CD14-positive monocyte (primary cell): ENCODE measurements around the gene PCA3. TPM values are rescaled to one million over a fixed set of nuclear protein-coding genes. Genes with fewer than 3 reads are reported as not detected.

Experiments
- DNase-seq, 3 donors: peaks; one replicate each; pipeline ENCODE4 v3.0.0-alpha.2; 2011 to 2022
- H2AFZ ChIP-seq: 2 replicates; pipeline ENCODE4 v1.6.0; 2012; ENCODE audit warnings: mild to moderate bottlenecking, low read depth, low read length, inconsistent platforms; ENCODE audit not compliant: insufficient read depth, poor library complexity, severe bottlenecking
- H3K27ac ChIP-seq, 2 donors: 1 replicate in 1 of 2; 2 replicates in 1 of 2; pipeline ENCODE4 v1.5.1; 2012 to 2013; ENCODE audit warnings: low read length in 2 of 2, control low read depth in 1 of 2, inconsistent platforms in 1 of 2, low read depth in 1 of 2, mild to moderate bottlenecking in 1 of 2
- H3K27me3 ChIP-seq, 2 donors: one replicate each; pipeline versions ENCODE4 v1.6.0 to v1.6.1; 2011 to 2013; ENCODE audit warnings: low read length in 2 of 2; ENCODE audit not compliant: control insufficient read depth in 2 of 2, insufficient read depth in 2 of 2
- H3K36me3 ChIP-seq, 2 donors: replicated peaks in 1 of 2; 1 replicate in 1 of 2; 2 replicates in 1 of 2; pipeline versions ENCODE4 v1.5.1 to v1.6.1; 2012 to 2013; ENCODE audit warnings: low read length in 2 of 2, control low read depth in 1 of 2, inconsistent platforms in 1 of 2, mild to moderate bottlenecking in 1 of 2; ENCODE audit not compliant: insufficient read depth in 2 of 2, control insufficient read depth in 1 of 2
- H3K4me1 ChIP-seq, 2 donors: 1 replicate in 1 of 2; 2 replicates in 1 of 2; pipeline versions ENCODE4 v1.5.1 to v1.6.1; 2012 to 2013; ENCODE audit warnings: low read length in 2 of 2, control low read depth in 1 of 2, inconsistent platforms in 1 of 2, mild to moderate bottlenecking in 1 of 2, moderate library complexity in 1 of 2; ENCODE audit not compliant: insufficient read depth in 2 of 2, control insufficient read depth in 1 of 2
- H3K4me2 ChIP-seq: replicated peaks from 2 replicates; pipeline ENCODE3; 2012; ENCODE audit warnings: low read length, moderate library complexity, mild to moderate bottlenecking; ENCODE audit not compliant: poor library complexity, severe bottlenecking; ENCODE audit errors: extremely low read depth
- H3K4me3 ChIP-seq, 3 experiments: fragments of 200-600 bp in 1 of 3; sonication (generic) in 1 of 3; replicated peaks in 1 of 3; 1 replicate in 2 of 3; 2 replicates in 1 of 3; pipeline ENCODE4 v1.5.1; 2011 to 2013; ENCODE audit warnings: low read length in 3 of 3, mild to moderate bottlenecking in 3 of 3, control low read depth in 2 of 3, low read depth in 2 of 3, inconsistent platforms in 1 of 3, moderate library complexity in 1 of 3
- H3K79me2 ChIP-seq: 2 replicates; pipeline ENCODE4 v1.6.0; 2012; ENCODE audit warnings: mild to moderate bottlenecking, control low read depth, inconsistent platforms, low read length, moderate library complexity; ENCODE audit not compliant: insufficient read depth
- H3K9ac ChIP-seq: 2 replicates; pipeline ENCODE4 v1.6.0; 2017; ENCODE audit warnings: low read length, mild to moderate bottlenecking; ENCODE audit not compliant: insufficient read depth, poor library complexity, severe bottlenecking
- H3K9me3 ChIP-seq, 2 donors: replicated peaks in 1 of 2; 1 replicate in 1 of 2; 2 replicates in 1 of 2; pipeline versions ENCODE4 v1.5.1 to v1.6.1; 2012 to 2013; ENCODE audit warnings: low read length in 2 of 2, control low read depth in 1 of 2; ENCODE audit not compliant: control insufficient read depth in 1 of 2, insufficient read depth in 1 of 2
- H4K20me1 ChIP-seq: 2 replicates; pipeline ENCODE4 v1.6.0; 2012; ENCODE audit warnings: mild to moderate bottlenecking, low read length, control low read depth, moderate library complexity; ENCODE audit not compliant: insufficient read depth
- H3K27ac Mint-ChIP-seq, 7 donors: one replicate each; pipeline ENCODE4 v1.8.0; 2020; ENCODE audit warnings: mild to moderate bottlenecking in 7 of 7, mixed read lengths in 7 of 7, moderate library complexity in 6 of 7, inconsistent platforms in 2 of 7
- H3K27me3 Mint-ChIP-seq, 3 donors: one replicate each; pipeline ENCODE4 v1.8.0; 2021 to 2022; ENCODE audit warnings: low read depth in 3 of 3, mild to moderate bottlenecking in 3 of 3, mixed read lengths in 3 of 3, moderate library complexity in 3 of 3, inconsistent platforms in 1 of 3
- H3K36me3 Mint-ChIP-seq, 2 donors: one replicate each; pipeline ENCODE4 v1.8.0; 2020; ENCODE audit warnings: mixed read lengths in 2 of 2, inconsistent platforms in 1 of 2, mild to moderate bottlenecking in 1 of 2
- H3K4me1 Mint-ChIP-seq: one replicate; pipeline ENCODE4 v1.8.0; 2020; ENCODE audit warnings: mild to moderate bottlenecking, mixed read lengths
- H3K4me3 Mint-ChIP-seq, 2 donors: one replicate each; pipeline ENCODE4 v1.8.0; 2020; ENCODE audit warnings: mild to moderate bottlenecking in 2 of 2, mixed read lengths in 2 of 2, moderate library complexity in 1 of 2
- H3K9me3 Mint-ChIP-seq, 7 donors: one replicate each; pipeline ENCODE4 v1.8.0; 2020 to 2022; ENCODE audit warnings: mixed read lengths in 7 of 7, mild to moderate bottlenecking in 6 of 7, moderate library complexity in 6 of 7, inconsistent platforms in 2 of 7
- WGBS: methylation state at CpG from one replicate; pipeline ENCODE4 v1.1.5; 2013; ENCODE audit warnings: missing lambda C conversion rate; ENCODE audit not compliant: insufficient coverage; 5-methylcytosine and 5-hydroxymethylcytosine counted together
- intact Hi-C, 2 donors: fragments of 100-400 bp; cut with micrococcal nuclease; formaldehyde crosslinking; loops; one replicate each; pipeline versions ENCODE4 v1.15.0 to v1.15.1; 2023
- polyA plus RNA-seq, 3 donors: library from polyadenylated mRNA; depleted of rRNA in 1 of 3; unstranded in 2 of 3; stranded (reverse) in 1 of 3; fragments of 300-500 nt in 2 of 3; fragments of >200 nt in 1 of 3; fragmentation: Illumina TruSeq in 2 of 3; gene quantifications; 1 replicate in 2 of 3; 2 replicates in 1 of 3; pipeline ENCODE4 v1.2.3, GENCODE V29; 2012 to 2021
- TF ChIP-seq, protein P1 (sequence below): fragments of 200-600 bp; IDR thresholded peaks from one replicate; pipeline ENCODE4 v1.8.0; 2022; ENCODE audit warnings: antibody characterized with exemption, mild to moderate bottlenecking

PCA3 gene
- polyA plus RNA-seq, 3 donors: 0.04 TPM; not detected in 2

- DNase-seq: no peak
- intact Hi-C loops: no loop called here
- Histone ChIP-seq H3K27me3 (peaks cover 0 to 4% of the 10 kb centered on the region in 2 donors), H3K4me1 (no peaks in the 10 kb centered on the region), H3K4me3 (no peak overlapping the region), H3K9ac (no peak overlapping the region), H3K79me2 (no peaks in the 10 kb centered on the region), H3K4me2 (no peak overlapping the region), H4K20me1 (no peaks in the 10 kb centered on the region), H3K36me3 (no peaks in the 10 kb centered on the region), H3K27ac (no peak overlapping the region), H2AFZ (no peak overlapping the region), H3K9me3 (no peaks in the 10 kb centered on the region)
- Mint-ChIP-seq H3K27ac (no peak overlapping the region), H3K9me3 (peaks cover 0 to 2% (median 0%) of the 10 kb centered on the region in 7 donors), H3K27me3 (peaks cover 2 to 15% (median 6%) of the 10 kb centered on the region in 3 donors), H3K4me3 (no peak overlapping the region), H3K36me3 (no peaks in the 10 kb centered on the region), H3K4me1 (peaks cover 4% of the 10 kb centered on the region)
- WGBS: no CpG with 5 or more reads among the region's 6 CpGs
- TF ChIP-seq, protein P1, sequence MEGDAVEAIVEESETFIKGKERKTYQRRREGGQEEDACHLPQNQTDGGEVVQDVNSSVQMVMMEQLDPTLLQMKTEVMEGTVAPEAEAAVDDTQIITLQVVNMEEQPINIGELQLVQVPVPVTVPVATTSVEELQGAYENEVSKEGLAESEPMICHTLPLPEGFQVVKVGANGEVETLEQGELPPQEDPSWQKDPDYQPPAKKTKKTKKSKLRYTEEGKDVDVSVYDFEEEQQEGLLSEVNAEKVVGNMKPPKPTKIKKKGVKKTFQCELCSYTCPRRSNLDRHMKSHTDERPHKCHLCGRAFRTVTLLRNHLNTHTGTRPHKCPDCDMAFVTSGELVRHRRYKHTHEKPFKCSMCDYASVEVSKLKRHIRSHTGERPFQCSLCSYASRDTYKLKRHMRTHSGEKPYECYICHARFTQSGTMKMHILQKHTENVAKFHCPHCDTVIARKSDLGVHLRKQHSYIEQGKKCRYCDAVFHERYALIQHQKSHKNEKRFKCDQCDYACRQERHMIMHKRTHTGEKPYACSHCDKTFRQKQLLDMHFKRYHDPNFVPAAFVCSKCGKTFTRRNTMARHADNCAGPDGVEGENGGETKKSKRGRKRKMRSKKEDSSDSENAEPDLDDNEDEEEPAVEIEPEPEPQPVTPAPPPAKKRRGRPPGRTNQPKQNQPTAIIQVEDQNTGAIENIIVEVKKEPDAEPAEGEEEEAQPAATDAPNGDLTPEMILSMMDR: no peak
These were observed 33.4 kb upstream of the PCA3 start for GRCh38 chr9:76730801-76731200.

DNA sequence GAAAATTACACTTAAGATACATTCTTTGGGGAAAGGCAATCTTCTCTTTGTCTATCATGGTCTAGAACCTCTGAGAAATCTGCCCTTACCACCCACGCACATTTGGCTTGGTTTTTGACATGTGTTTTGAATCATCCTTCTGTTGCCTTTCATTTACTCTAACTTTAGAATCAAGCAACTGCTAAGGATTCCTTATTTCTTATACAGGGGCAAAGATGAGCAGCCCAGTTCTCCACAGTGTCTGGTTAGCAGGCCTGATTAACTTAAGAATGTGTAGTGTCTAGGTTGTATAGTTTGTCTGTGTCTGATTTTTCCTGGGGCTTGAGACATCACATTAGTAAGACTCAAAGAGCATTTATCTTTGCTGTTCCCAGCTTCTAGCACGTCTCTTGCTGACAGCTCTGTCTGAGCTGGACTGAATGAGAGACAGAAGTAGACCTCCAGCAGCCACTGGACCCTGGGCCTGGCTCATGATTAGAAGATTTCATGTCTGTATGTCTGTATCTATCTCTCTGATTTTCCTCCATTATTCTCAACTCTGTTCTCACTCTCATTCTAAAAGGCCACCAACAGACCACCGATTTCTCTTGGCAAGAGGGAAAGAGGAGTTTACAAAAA is 31.8 kb upstream of the PCA3 start:
- no peaks in the 10 kb centered on the region for H3K9me3 ChIP-seq
- H3K27ac ChIP-seq: no peak overlapping the region
- Mint-ChIP-seq H3K4me1 (peaks cover 4% of the 10 kb centered on the region), H3K36me3 (no peaks in the 10 kb centered on the region), H3K4me3 (no peak overlapping the region), H3K9me3 (peaks cover 0 to 2% (median 0%) of the 10 kb centered on the region in 7 donors), H3K27ac (no peak overlapping the region), H3K27me3 (peaks cover 2 to 10% (median 3%) of the 10 kb centered on the region in 3 donors)
- intact Hi-C loops: no loop called here
- no peaks in the 10 kb centered on the region for H4K20me1 ChIP-seq
- no peak overlapping the region for H2AFZ ChIP-seq
- TF ChIP-seq, protein P1: no peak
- H3K4me3 ChIP-seq: no peak overlapping the region
- no peaks in the 10 kb centered on the region for H3K79me2 ChIP-seq
- H3K36me3 ChIP-seq: no peaks in the 10 kb centered on the region
- DNase-seq: no peak
- H3K4me1 ChIP-seq: no peaks in the 10 kb centered on the region
- H3K9ac ChIP-seq: no peak overlapping the region
- 71% methylated on average over 1 of the region's 3 CpGs for WGBS
- H3K4me2 ChIP-seq: no peak overlapping the region
- no peaks in the 10 kb centered on the region for H3K27me3 ChIP-seq
